ENCODE measurements around the gene MEOX1.

DNA sequence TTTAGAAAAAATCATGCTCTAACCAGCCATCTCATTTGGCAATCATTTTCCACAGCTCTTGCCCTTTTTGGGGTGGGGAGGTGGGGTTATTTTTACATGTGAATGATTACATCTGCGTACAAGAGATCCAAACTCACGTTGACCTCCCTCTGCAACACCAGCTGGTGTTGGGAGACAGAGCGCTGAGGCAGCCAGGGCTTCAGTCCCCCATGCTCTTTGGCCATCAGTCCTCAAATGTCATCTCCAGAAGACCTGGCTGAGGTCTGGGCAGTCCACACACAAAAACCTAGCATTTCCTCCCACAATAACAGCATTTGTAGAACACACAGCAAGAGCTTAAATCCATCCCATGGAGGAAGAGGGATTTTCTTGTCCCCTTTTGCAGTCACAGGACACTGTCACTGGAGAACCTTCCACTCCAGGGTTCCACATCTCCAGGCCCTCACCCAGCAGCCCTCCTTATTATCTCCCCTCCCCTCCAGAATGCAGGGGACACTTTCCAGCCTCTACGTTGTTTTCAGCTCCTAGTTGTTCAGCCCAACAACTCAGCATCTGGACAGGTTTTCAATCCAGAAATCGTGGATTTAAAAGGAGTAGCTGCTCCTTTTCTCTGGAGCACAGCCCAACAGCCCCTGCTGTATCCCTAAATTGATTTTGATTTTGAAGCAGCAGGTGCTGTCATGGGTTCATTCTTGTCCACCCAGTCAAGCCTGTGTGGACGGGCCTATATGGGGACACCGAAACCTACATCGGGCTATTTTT, 21.1 kb downstream of the MEOX1 start:
- no peak for TF ChIP-seq EZH2phosphoT487 (IDR thresholded peaks at IDR 0.05; ENCODE audit: insufficient read depth, low read depth)
- no peak for TF ChIP-seq EZH2 (IDR thresholded peaks at IDR 0.05; ENCODE audit: insufficient read depth, poor library complexity, severe bottlenecking)
